Vagina (tissue), 2 donors: ENCODE results near the gene PMFBP1.

Experiments used
- CTCF ChIP-seq, 3 experiments: fragments of 450-650 bp in 2 of 3; fragments of 200-600 bp in 1 of 3; sonication (generic) in 1 of 3; IDR thresholded peaks; one replicate each; pipeline ENCODE4 v1.5.1; 2017 to 2019; ENCODE audit warnings: antibody characterized with exemption in 3 of 3, mild to moderate bottlenecking in 2 of 3, moderate library complexity in 2 of 3
- POLR2AphosphoS5 ChIP-seq, 2 donors: sonication (generic); formaldehyde crosslinking; IDR thresholded peaks; one replicate each; pipeline ENCODE4 v1.9.0; 2017; ENCODE audit warnings: antibody characterized with exemption in 2 of 2, mild to moderate bottlenecking in 2 of 2, low read depth in 1 of 2; ENCODE audit not compliant: insufficient read depth in 1 of 2

DNA sequence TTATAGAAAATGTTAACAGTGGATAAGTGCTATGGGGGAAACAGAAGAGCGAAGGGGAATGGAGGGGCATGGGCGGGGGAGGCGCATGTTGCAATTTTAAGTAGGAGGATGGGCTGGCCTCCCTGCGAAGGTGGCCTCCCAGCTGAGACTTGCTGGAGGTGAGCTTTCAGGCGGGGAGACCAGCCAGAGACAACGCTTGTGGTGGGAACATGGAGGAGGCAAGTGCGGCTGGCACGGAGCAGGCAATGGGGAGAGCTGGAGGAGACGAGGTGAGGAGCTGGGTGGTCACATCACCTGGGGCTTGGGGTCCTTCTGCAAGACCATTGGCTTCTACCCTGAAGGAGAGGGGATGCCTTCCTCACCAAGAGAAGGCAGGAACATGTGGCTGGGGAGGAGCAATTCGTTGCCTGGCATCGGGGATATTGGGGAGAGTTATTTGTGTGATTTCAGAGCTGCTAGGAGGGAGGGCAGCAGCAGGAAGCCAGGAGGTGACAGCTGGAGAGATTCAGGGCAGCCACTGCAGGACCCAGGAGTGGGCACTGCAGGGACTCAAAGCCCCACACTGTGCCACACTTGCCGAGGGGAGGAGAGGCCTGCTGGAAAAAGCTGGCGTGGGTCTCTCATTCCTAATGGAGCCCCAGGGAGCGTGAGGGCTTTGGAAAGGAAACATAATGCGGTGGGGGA is 34.4 kb downstream of the PMFBP1 start:
- no peak for TF ChIP-seq CTCF (IDR thresholded peaks at IDR 0.05)
- TF ChIP-seq POLR2AphosphoS5 (IDR thresholded peaks at IDR 0.05; ENCODE audit: insufficient read depth in 1 of 2, low read depth in 1 of 2) = no peak
